NT2/D1 (cell line): Measurements from ENCODE around the gene RNU5D-1.

Experiments used
- SUZ12 ChIP-seq: IDR thresholded peaks from 2 replicates; pipeline ENCODE4 v1.6.1; 2011; ENCODE audit not compliant: insufficient read length, insufficient read depth; ENCODE audit errors: extremely low read depth
- YY1 ChIP-seq: IDR thresholded peaks from 2 replicates; pipeline ENCODE4 v1.6.1; 2011; ENCODE audit not compliant: insufficient read length, insufficient read depth
- ZNF274 ChIP-seq: IDR thresholded peaks from 2 replicates; pipeline ENCODE4 v1.6.1; 2011; ENCODE audit warnings: mild to moderate bottlenecking, low read depth, low read length

GRCh38 chr1:44730741-44731512 lies at the start of gene RNU5D-1:
- TF ChIP-seq YY1 (no peak), ZNF274 (no peak), SUZ12 (no peak)
